ENCODE data around the gene SLC35F3. TPM values are rescaled to one million over a fixed set of nuclear protein-coding genes. Genes with fewer than 3 reads are reported as not detected.

SLC35F3 gene
- total and polyA plus RNA-seq, 9 of the 15 experiments (the other 6 are each of a cell fraction or from before 2014, with no cell fraction given) = 0.04 to 0.07 (median 0.04) TPM; not detected in 6

- TF ChIP-seq ZNF655 (CRISPR knock-in tag; IDR thresholded peaks at IDR 0.05) = no peak
- no peak for TF ChIP-seq DNMT1 (IDR thresholded peaks at IDR 0.05)
- TF ChIP-seq CREB3 (tag; conservative IDR thresholded peaks at IDR 0.05; ENCODE audit: low read depth) = no peak
- TF ChIP-seq TRIM24 (IDR thresholded peaks at IDR 0.05) = no peak
Measured at GRCh38 chr1:234264832-234265231, 360.4 kb downstream of the SLC35F3 start (continued).

- Histone ChIP-seq H3K4me3 (no peak overlapping the region), H3K79me2 (ENCODE audit: control insufficient read depth, insufficient read depth, low read length) (no peaks in the 10 kb centered on the region), H3K4me1 (replicated peaks in 1 of 2; ENCODE audit: control insufficient read depth in 2 of 2, insufficient read depth in 2 of 2, low read length in 2 of 2) (no peaks in the 10 kb centered on the region), H3K4me2 (ENCODE audit: insufficient read depth, low read length) (no peak overlapping the region), H3K9ac (ENCODE audit: insufficient read depth in 1 of 2, low read depth in 2 of 2, low read length in 2 of 2) (no peak overlapping the region), H3K27ac (ENCODE audit: extremely low read depth, low read depth, low read length) (no peak overlapping the region), H4K20me1 (replicated peaks; ENCODE audit: control insufficient read depth, insufficient read depth, low read length) (no peaks in the 10 kb centered on the region), H3K27me3 (ENCODE audit: control insufficient read depth in 2 of 2, insufficient read depth in 2 of 2, low read length in 2 of 2) (peaks cover 12 to 13% of the 10 kb centered on the region in 2 experiments), H3K9me3 (replicated peaks; ENCODE audit: control insufficient read depth, insufficient read depth, low read depth, low read length) (no peaks in the 10 kb centered on the region), H3K9me1 (ENCODE audit: control insufficient read depth, insufficient read depth, low read length) (no peaks in the 10 kb centered on the region), H2AFZ (ENCODE audit: low read depth, low read length) (no peak overlapping the region), H3K36me3 (ENCODE audit: control insufficient read depth, insufficient read depth, low read length) (no peaks in the 10 kb centered on the region)
- ChIA-PET CTCF (ENCODE audit: low intra/inter-chr PET ratio) (no interaction called here), POLR2A (interaction anchor here (1.0 kb wide), 1 partner anchor 9 kb away, joined by 3 read pairs; no protein-coding TSS in a partner anchor)
- no peak for ATAC-seq
- BruUV-seq (replicated peaks) = no TSS peak
- no peak for FAIRE-seq
- 2% methylated on average over 4 of the region's 4 CpGs for WGBS (ENCODE audit: insufficient coverage, low coverage, missing lambda C conversion rate)
- in situ Hi-C loops (cut with MboI) = no loop called here
- no peak for DNase-seq (ENCODE audit: extremely low read depth in 1 of 4, low spot score in 3 of 4)
- TF ChIP-seq ZNF512 (tag; IDR thresholded peaks at IDR 0.05) (no peak), FIP1L1 (IDR thresholded peaks at IDR 0.05; ENCODE audit: low read depth, low read length, poor library complexity, severe bottlenecking) (no peak), FOXK1 (CRISPR knock-in tag; IDR thresholded peaks at IDR 0.05; ENCODE audit: borderline replicate concordance) (no peak), ZZZ3 (IDR thresholded peaks at IDR 0.05) (no peak), RNF2 (IDR thresholded peaks at IDR 0.05) (no peak), KAT2B (IDR thresholded peaks at IDR 0.05; ENCODE audit: low read depth, low read length) (no peak), RBM17 (IDR thresholded peaks at IDR 0.05; ENCODE audit: borderline replicate concordance, low read depth, low read length) (no peak), ZNF165 (CRISPR knock-in tag; IDR thresholded peaks at IDR 0.05; ENCODE audit: borderline replicate concordance) (no peak)
- intact Hi-C loops (cut with micrococcal nuclease) = no loop called here
Measured at GRCh38 chr1:234265321-234265720, 360.8 kb downstream of the SLC35F3 start.

Data from K562 (cell line).